GM23248 (cell line): ENCODE data around the gene ZNF638. TPM values are rescaled to one million over a fixed set of nuclear protein-coding genes. Genes with fewer than 3 reads are reported as not detected.

ENCODE experiments used
- DNase-seq: peaks from one replicate; pipeline ENCODE4 v3.0.0-alpha.2; 2015
- H2AFZ ChIP-seq: fragments of 200-600 bp; sonication (generic); 2 replicates; pipeline ENCODE4 v1.6.1; 2016; ENCODE audit warnings: antibody characterized with exemption
- H3F3A ChIP-seq: fragments of 200-600 bp; sonication (generic); 2 replicates; pipeline ENCODE4 v1.6.1; 2016; ENCODE audit warnings: mild to moderate bottlenecking, antibody characterized with exemption, mixed run types; ENCODE audit not compliant: insufficient read depth
- H3K27ac ChIP-seq: fragments of 200-600 bp; sonication (generic); 2 replicates; pipeline ENCODE4 v1.5.1; 2016; ENCODE audit warnings: mild to moderate bottlenecking
- H3K27me3 ChIP-seq: fragments of 200-600 bp; sonication (generic); replicated peaks from 2 replicates; pipeline ENCODE4 v1.6.1; 2016; ENCODE audit warnings: mild to moderate bottlenecking; ENCODE audit not compliant: insufficient read depth
- H3K36me3 ChIP-seq: fragments of 200-600 bp; sonication (generic); 2 replicates; pipeline ENCODE4 v1.6.1; 2016; ENCODE audit warnings: low read depth, mild to moderate bottlenecking
- H3K4me1 ChIP-seq: fragments of 200-600 bp; sonication (generic); 2 replicates; pipeline ENCODE4 v1.6.1; 2016; ENCODE audit warnings: mild to moderate bottlenecking; ENCODE audit not compliant: insufficient read depth
- H3K4me2 ChIP-seq: fragments of 200-600 bp; sonication (generic); one replicate; pipeline ENCODE4 v1.6.1; 2016; ENCODE audit warnings: mild to moderate bottlenecking; ENCODE audit not compliant: unreplicated experiment
- H3K4me3 ChIP-seq: fragments of 200-600 bp; sonication (generic); 2 replicates; pipeline ENCODE4 v1.5.1; 2016; ENCODE audit warnings: mild to moderate bottlenecking
- H3K79me2 ChIP-seq: fragments of 200-600 bp; sonication (generic); 2 replicates; pipeline ENCODE4 v1.6.1; 2016; ENCODE audit warnings: mild to moderate bottlenecking; ENCODE audit not compliant: insufficient read depth
- H3K9ac ChIP-seq: fragments of 200-600 bp; sonication (generic); 2 replicates; pipeline ENCODE4 v1.6.1; 2016; ENCODE audit warnings: mild to moderate bottlenecking
- H3K9me2 ChIP-seq: fragments of 200-600 bp; sonication (generic); 2 replicates; pipeline ENCODE4 v1.6.1; 2016; ENCODE audit warnings: mixed run types, mild to moderate bottlenecking, moderate library complexity; ENCODE audit not compliant: insufficient read depth
- H3K9me3 ChIP-seq: fragments of 200-600 bp; sonication (generic); one replicate; pipeline ENCODE4 v1.6.1; 2017; ENCODE audit warnings: low read depth
- H4K20me1 ChIP-seq: fragments of 200-600 bp; sonication (generic); 2 replicates; pipeline ENCODE4 v1.6.0; 2016; ENCODE audit not compliant: insufficient read depth
- EZH2 ChIP-seq: fragments of 200-600 bp; sonication (generic); IDR thresholded peaks from 2 replicates; pipeline ENCODE4 v1.6.1; 2018; ENCODE audit warnings: antibody characterized with exemption, mild to moderate bottlenecking; ENCODE audit not compliant: insufficient read depth, poor library complexity, severe bottlenecking
- EZH2phosphoT487 ChIP-seq: fragments of 200-600 bp; sonication (generic); IDR thresholded peaks from 2 replicates; pipeline ENCODE4 v1.6.1; 2018; ENCODE audit warnings: antibody characterized with exemption, moderate library complexity, mild to moderate bottlenecking, low read depth; ENCODE audit not compliant: insufficient read depth
- WGBS, 2 experiments: methylation state at CpG; one replicate each; pipeline ENCODE4 v1.1.6; 2015 to 2017; ENCODE audit warnings: low lambda C conversion rate in 2 of 2, low coverage in 1 of 2; ENCODE audit errors: missing lambda C conversion rate in 2 of 2; 5-methylcytosine and 5-hydroxymethylcytosine counted together
- in situ Hi-C: fragments of 300-500 bp; cut with MboI; formaldehyde crosslinking; loops from 2 replicates; pipeline ENCODE4 v1.15.0; 2020
- polyA plus RNA-seq: library from polyadenylated mRNA; unstranded; fragments of >200 nt; fragmentation: Nextera tagmentation; extraction: Ambion mirVana; gene quantifications from 2 replicates; pipeline ENCODE4 v1.2.1, GENCODE V29; 2016
- total RNA-seq: library from RNA; depleted of rRNA; stranded (reverse); fragments of >200 nt; shearing (Covaris generic); gene quantifications from 2 replicates; pipeline ENCODE4 v1.2.3, GENCODE V29; 2014

Gene ZNF638
- total and polyA plus RNA-seq, 2 experiments from 2014 or later, result 44.0 to 83.0 TPM

DNA sequence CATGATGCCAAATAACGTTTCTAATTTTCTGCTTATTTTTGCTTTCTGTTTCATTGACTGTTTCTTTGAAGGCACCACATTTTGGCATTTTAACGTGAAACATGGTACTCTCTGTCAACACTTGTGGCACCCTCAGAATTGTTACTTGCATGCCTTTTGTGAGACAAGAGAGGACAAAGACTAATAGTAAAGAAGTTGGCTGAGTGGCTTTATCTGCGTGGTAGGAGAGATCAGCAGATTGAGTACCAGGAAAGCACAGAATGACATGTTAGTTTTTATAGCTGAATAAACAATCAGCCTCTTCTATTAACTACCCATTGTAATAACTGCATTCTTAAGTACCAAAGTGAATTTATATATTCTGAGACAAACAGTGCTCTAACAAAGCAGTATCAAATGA, 8.6 kb downstream of the ZNF638 start:
- WGBS, 2 experiments, result 28% methylated on average over 3 of the region's 3 CpGs
- peaks cover 17% of the 10 kb centered on the region for H3K4me1 ChIP-seq
- peaks cover 100% of the 10 kb centered on the region for H3K79me2 ChIP-seq
- no peak overlapping the region for H3K27ac ChIP-seq
- DNase-seq, result no peak
- H3K9me3 ChIP-seq, result no peaks in the 10 kb centered on the region
- H3K36me3 ChIP-seq, result no peaks in the 10 kb centered on the region
- H2AFZ ChIP-seq, result no peak overlapping the region
- TF ChIP-seq EZH2phosphoT487 (no peak), EZH2 (no peak)
- H3K9ac ChIP-seq, result no peak overlapping the region
- no peak overlapping the region for H3K4me2 ChIP-seq
- H4K20me1 ChIP-seq, result peaks cover 55% of the 10 kb centered on the region
- in situ Hi-C loops, result no loop called here
- no peaks in the 10 kb centered on the region for H3K9me2 ChIP-seq
- H3F3A ChIP-seq, result peaks cover 20% of the 10 kb centered on the region
- no peaks in the 10 kb centered on the region for H3K27me3 ChIP-seq
- H3K4me3 ChIP-seq, result no peak overlapping the region

GRCh38 chr2:71341645-71342044, 10.1 kb downstream of the ZNF638 start:
- Histone ChIP-seq H3K27me3 (no peaks in the 10 kb centered on the region), H3K4me3 (no peak overlapping the region), H4K20me1 (peaks cover 63% of the 10 kb centered on the region), H3K9me3 (no peaks in the 10 kb centered on the region), H3K36me3 (no peaks in the 10 kb centered on the region), H3K27ac (no peak overlapping the region), H3K4me1 (peaks cover 7% of the 10 kb centered on the region), H3F3A (peaks cover 14% of the 10 kb centered on the region), H3K9ac (no peak overlapping the region), H2AFZ (no peak overlapping the region), H3K4me2 (no peak overlapping the region), H3K79me2 (peaks cover 100% of the 10 kb centered on the region), H3K9me2 (no peaks in the 10 kb centered on the region)
- WGBS, 2 experiments, result 61 to 69% methylated on average over 4 of the region's 4 CpGs
- TF ChIP-seq EZH2, result no peak
- TF ChIP-seq EZH2phosphoT487, result no peak
- in situ Hi-C loops, result no loop called here
- no peak for DNase-seq

DNA sequence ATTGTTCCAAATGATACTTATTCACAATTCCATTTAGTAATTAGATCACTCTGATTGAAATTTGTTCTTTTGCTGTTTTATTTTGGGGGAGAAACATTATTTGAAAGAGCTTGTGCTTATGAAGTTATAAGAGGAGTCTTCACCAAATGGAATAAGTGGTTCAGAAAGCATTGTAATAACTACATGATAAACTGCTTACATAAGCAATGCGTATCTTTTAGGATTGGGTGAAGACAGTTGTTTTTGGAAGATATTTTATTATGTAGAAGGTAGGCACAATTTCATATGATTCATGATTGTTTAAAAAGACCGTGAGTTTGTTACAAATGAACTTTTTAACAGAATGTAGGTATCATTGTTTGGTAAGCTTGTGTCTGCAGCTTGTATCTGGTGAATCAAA, 14.5 kb downstream of the ZNF638 start:
- H3K79me2 ChIP-seq, result peaks cover 100% of the 10 kb centered on the region
- H3K9me3 ChIP-seq, result no peaks in the 10 kb centered on the region
- WGBS, 2 experiments, result 96 to 100% methylated on average over 2 of the region's 2 CpGs
- H2AFZ ChIP-seq, result no peak overlapping the region
- no peak overlapping the region for H3K4me2 ChIP-seq
- no peak for DNase-seq
- H3K9ac ChIP-seq, result no peak overlapping the region
- TF ChIP-seq EZH2phosphoT487, result no peak
- TF ChIP-seq EZH2, result no peak
- H3K4me3 ChIP-seq, result no peak overlapping the region
- no peak overlapping the region for H3K27ac ChIP-seq
- H3K4me1 ChIP-seq, result no peaks in the 10 kb centered on the region
- H3K27me3 ChIP-seq, result no peaks in the 10 kb centered on the region
- in situ Hi-C loops, result no loop called here
- H3F3A ChIP-seq, result peaks cover 17% of the 10 kb centered on the region
- peaks cover 69% of the 10 kb centered on the region for H4K20me1 ChIP-seq
- peaks cover 26% of the 10 kb centered on the region for H3K36me3 ChIP-seq
- H3K9me2 ChIP-seq, result no peaks in the 10 kb centered on the region

DNA sequence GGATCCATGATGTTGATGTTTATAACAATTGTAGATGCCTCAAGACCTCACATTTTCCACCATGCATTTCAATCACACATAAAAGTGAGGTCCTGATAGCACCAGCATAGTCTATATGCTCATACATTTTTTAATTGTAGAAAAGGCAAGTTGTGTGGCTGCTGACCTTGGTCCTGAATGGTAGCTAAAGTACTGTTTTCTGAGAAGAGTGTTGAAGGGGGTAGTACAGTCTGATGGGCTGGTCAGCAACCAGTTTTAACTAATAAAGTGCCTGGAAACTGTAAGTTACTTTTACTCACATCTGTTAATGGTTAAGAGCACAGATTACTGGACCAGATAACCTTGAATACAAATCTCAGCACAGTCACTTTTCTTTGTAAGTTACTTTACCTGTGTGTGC, 15.9 kb downstream of the ZNF638 start:
- H3K9ac ChIP-seq, result no peak overlapping the region
- DNase-seq, result peak; percentile 46
- in situ Hi-C loops, result no loop called here
- no peaks in the 10 kb centered on the region for H3K4me1 ChIP-seq
- H3K27ac ChIP-seq, result no peak overlapping the region
- peaks cover 30% of the 10 kb centered on the region for H3K36me3 ChIP-seq
- H4K20me1 ChIP-seq, result peaks cover 63% of the 10 kb centered on the region
- TF ChIP-seq EZH2phosphoT487 (no peak), EZH2 (no peak)
- H2AFZ ChIP-seq, result no peak overlapping the region
- no peaks in the 10 kb centered on the region for H3K9me3 ChIP-seq
- no peak overlapping the region for H3K4me2 ChIP-seq
- H3F3A ChIP-seq, result peaks cover 17% of the 10 kb centered on the region
- no peaks in the 10 kb centered on the region for H3K9me2 ChIP-seq
- H3K27me3 ChIP-seq, result no peaks in the 10 kb centered on the region
- H3K4me3 ChIP-seq, result no peak overlapping the region
- peaks cover 100% of the 10 kb centered on the region for H3K79me2 ChIP-seq

DNA sequence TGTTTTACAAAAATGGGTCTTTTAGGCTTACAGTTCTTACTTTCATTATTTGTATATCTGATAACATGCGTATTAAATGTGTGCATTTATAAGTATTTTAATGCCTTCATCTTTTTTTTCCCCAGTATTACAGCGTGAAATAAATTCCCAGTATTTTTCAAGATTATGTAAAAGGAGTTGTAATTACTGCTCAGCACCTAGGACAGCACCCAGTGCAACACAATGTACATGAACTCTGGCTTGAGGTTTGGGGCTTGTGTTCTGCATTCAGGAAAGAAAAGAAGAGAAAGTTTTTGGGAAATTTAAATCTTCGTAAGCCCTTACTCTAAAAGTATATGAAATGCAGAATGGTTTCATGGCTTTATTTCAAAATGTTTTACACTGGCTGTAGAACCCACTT, 16.7 kb downstream of the ZNF638 start:
- no peaks in the 10 kb centered on the region for H3K9me2 ChIP-seq
- no peaks in the 10 kb centered on the region for H3K4me1 ChIP-seq
- H2AFZ ChIP-seq, result no peak overlapping the region
- no peak overlapping the region for H3K4me2 ChIP-seq
- H3K79me2 ChIP-seq, result peaks cover 100% of the 10 kb centered on the region
- no peak overlapping the region for H3K4me3 ChIP-seq
- DNase-seq, result peak; percentile 60
- H3F3A ChIP-seq, result peaks cover 17% of the 10 kb centered on the region
- H3K27me3 ChIP-seq, result no peaks in the 10 kb centered on the region
- no peak overlapping the region for H3K27ac ChIP-seq
- WGBS, 2 experiments, result 98% methylated on average over 3 of the region's 3 CpGs
- in situ Hi-C loops, result no loop called here
- peaks cover 30% of the 10 kb centered on the region for H3K36me3 ChIP-seq
- peaks cover 66% of the 10 kb centered on the region for H4K20me1 ChIP-seq
- TF ChIP-seq EZH2 (no peak), EZH2phosphoT487 (no peak)
- no peaks in the 10 kb centered on the region for H3K9me3 ChIP-seq
- H3K9ac ChIP-seq, result no peak overlapping the region
